ENCODE data around the gene INSIG1.

The INSIG1 gene

GRCh38 chr7:155256761-155257481, 40.8 kb upstream of the INSIG1 start:
- TF ChIP-seq, protein P1, sequence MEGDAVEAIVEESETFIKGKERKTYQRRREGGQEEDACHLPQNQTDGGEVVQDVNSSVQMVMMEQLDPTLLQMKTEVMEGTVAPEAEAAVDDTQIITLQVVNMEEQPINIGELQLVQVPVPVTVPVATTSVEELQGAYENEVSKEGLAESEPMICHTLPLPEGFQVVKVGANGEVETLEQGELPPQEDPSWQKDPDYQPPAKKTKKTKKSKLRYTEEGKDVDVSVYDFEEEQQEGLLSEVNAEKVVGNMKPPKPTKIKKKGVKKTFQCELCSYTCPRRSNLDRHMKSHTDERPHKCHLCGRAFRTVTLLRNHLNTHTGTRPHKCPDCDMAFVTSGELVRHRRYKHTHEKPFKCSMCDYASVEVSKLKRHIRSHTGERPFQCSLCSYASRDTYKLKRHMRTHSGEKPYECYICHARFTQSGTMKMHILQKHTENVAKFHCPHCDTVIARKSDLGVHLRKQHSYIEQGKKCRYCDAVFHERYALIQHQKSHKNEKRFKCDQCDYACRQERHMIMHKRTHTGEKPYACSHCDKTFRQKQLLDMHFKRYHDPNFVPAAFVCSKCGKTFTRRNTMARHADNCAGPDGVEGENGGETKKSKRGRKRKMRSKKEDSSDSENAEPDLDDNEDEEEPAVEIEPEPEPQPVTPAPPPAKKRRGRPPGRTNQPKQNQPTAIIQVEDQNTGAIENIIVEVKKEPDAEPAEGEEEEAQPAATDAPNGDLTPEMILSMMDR (conservative IDR thresholded peaks at IDR 0.05; ENCODE audit: low read length): no peak
- no peak for TF ChIP-seq EZH2phosphoT487 (IDR thresholded peaks at IDR 0.05; ENCODE audit: borderline replicate concordance)
- Histone ChIP-seq H3K9me2 (replicated peaks; ENCODE audit: low read depth, low read length) (no peaks in the 10 kb centered on the region), H3K4me2 (ENCODE audit: low read depth, low read length, poor library complexity, severe bottlenecking) (no peak overlapping the region), H3K36me3 (ENCODE audit: insufficient read depth, low read length) (no peaks in the 10 kb centered on the region), H3K4me1 (ENCODE audit: insufficient read depth, low read length, poor library complexity, severe bottlenecking) (peaks cover 4% of the 10 kb centered on the region), H4K20me1 (ENCODE audit: insufficient read depth, low read length, poor library complexity, severe bottlenecking) (no peaks in the 10 kb centered on the region), H3K9ac (ENCODE audit: low read depth, low read length, poor library complexity, severe bottlenecking) (no peak overlapping the region), H3K4me3 (ENCODE audit: low read length, poor library complexity, severe bottlenecking) (no peak overlapping the region), H3K79me2 (ENCODE audit: insufficient read depth, low read length) (no peaks in the 10 kb centered on the region), H3K9me3 (ENCODE audit: insufficient read depth, low read depth, low read length) (no peaks in the 10 kb centered on the region), H3F3A (ENCODE audit: low read depth) (no peaks in the 10 kb centered on the region), H3K27me3 (ENCODE audit: insufficient read depth, low read length, poor library complexity, severe bottlenecking) (no peaks in the 10 kb centered on the region), H2AFZ (ENCODE audit: low read length) (no peak overlapping the region)

GRCh38 chr7:155257482-155258225, 40.0 kb upstream of the INSIG1 start:
- H2AFZ ChIP-seq (ENCODE audit: low read length): no peak overlapping the region
- H3K9me3 ChIP-seq (ENCODE audit: insufficient read depth, low read depth, low read length): no peaks in the 10 kb centered on the region
- H4K20me1 ChIP-seq (ENCODE audit: insufficient read depth, low read length, poor library complexity, severe bottlenecking): no peaks in the 10 kb centered on the region
- no peaks in the 10 kb centered on the region for H3K9me2 ChIP-seq (replicated peaks; ENCODE audit: low read depth, low read length)
- H3K4me2 ChIP-seq (ENCODE audit: low read depth, low read length, poor library complexity, severe bottlenecking): no peak overlapping the region
- no peak overlapping the region for H3K4me3 ChIP-seq (ENCODE audit: low read length, poor library complexity, severe bottlenecking)
- no peaks in the 10 kb centered on the region for H3K36me3 ChIP-seq (ENCODE audit: insufficient read depth, low read length)
- TF ChIP-seq EZH2phosphoT487 (IDR thresholded peaks at IDR 0.05; ENCODE audit: borderline replicate concordance): no peak
- TF ChIP-seq, protein P1 (conservative IDR thresholded peaks at IDR 0.05; ENCODE audit: low read length): no peak
- no peaks in the 10 kb centered on the region for H3F3A ChIP-seq (ENCODE audit: low read depth)
- no peaks in the 10 kb centered on the region for H3K27me3 ChIP-seq (ENCODE audit: insufficient read depth, low read length, poor library complexity, severe bottlenecking)
- H3K79me2 ChIP-seq (ENCODE audit: insufficient read depth, low read length): no peaks in the 10 kb centered on the region
- H3K4me1 ChIP-seq (ENCODE audit: insufficient read depth, low read length, poor library complexity, severe bottlenecking): peaks cover 4% of the 10 kb centered on the region
- no peak overlapping the region for H3K9ac ChIP-seq (ENCODE audit: low read depth, low read length, poor library complexity, severe bottlenecking)

- no peak for TF ChIP-seq EZH2phosphoT487 (IDR thresholded peaks at IDR 0.05; ENCODE audit: borderline replicate concordance)
- TF ChIP-seq, protein P1 (conservative IDR thresholded peaks at IDR 0.05; ENCODE audit: low read length): no peak
- Histone ChIP-seq H3K9me2 (replicated peaks; ENCODE audit: low read depth, low read length) (no peaks in the 10 kb centered on the region), H3K9ac (ENCODE audit: low read depth, low read length, poor library complexity, severe bottlenecking) (no peak overlapping the region), H3K4me2 (ENCODE audit: low read depth, low read length, poor library complexity, severe bottlenecking) (no peak overlapping the region), H2AFZ (ENCODE audit: low read length) (no peak overlapping the region), H3K36me3 (ENCODE audit: insufficient read depth, low read length) (no peaks in the 10 kb centered on the region), H3K27me3 (ENCODE audit: insufficient read depth, low read length, poor library complexity, severe bottlenecking) (no peaks in the 10 kb centered on the region), H3K4me1 (ENCODE audit: insufficient read depth, low read length, poor library complexity, severe bottlenecking) (peaks cover 4% of the 10 kb centered on the region), H4K20me1 (ENCODE audit: insufficient read depth, low read length, poor library complexity, severe bottlenecking) (no peaks in the 10 kb centered on the region), H3F3A (ENCODE audit: low read depth) (no peaks in the 10 kb centered on the region), H3K79me2 (ENCODE audit: insufficient read depth, low read length) (no peaks in the 10 kb centered on the region), H3K9me3 (ENCODE audit: insufficient read depth, low read depth, low read length) (no peaks in the 10 kb centered on the region), H3K4me3 (ENCODE audit: low read length, poor library complexity, severe bottlenecking) (no peak overlapping the region)
Measured at GRCh38 chr7:155258226-155258560, 39.5 kb upstream of the INSIG1 start.

Measured in Loucy (cell line).